Measurements from ENCODE around the gene ARSD.
"Not testable (repeated sequence)": the region's sequence is repeated elsewhere in the genome, so short reads cannot be mapped to it uniquely, and the experiment has no call there.

The ARSD gene

DNA sequence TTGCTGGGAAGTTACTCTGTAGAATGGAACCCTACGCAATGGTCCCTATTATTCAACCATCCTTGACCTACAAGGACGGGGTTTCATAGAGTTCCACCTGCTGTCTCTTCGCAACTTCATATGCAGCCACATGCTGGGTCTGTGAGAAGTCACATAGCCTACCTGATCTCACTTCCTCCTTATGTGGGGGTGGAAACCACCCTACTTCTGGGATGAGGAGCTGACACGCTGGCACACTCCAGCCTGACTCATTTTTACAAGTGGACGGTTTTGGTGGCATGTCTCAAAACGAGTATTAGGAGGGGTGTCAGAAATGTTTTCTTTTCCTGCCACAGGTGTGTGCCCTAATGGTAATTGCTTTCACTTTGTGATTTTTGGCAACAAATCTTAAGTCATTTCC lies 36.8 kb upstream of the ARSD start:
- Histone ChIP-seq H2AK5ac (ENCODE audit: low read length, severe bottlenecking) (no peak overlapping the region), H3K27me3 (ENCODE audit: control insufficient read depth in 1 of 2, insufficient read depth in 1 of 2, low read length in 2 of 2) (peaks cover 0 to 11% of the 10 kb centered on the region in 2 experiments), H3K9ac (ENCODE audit: low read length) (no peak overlapping the region), H4K8ac (ENCODE audit: low read length) (no peak overlapping the region), H2BK120ac (ENCODE audit: low read depth, low read length) (no peak overlapping the region), H3K36me3 (ENCODE audit: control insufficient read depth in 1 of 2, insufficient read depth in 2 of 2, low read depth in 1 of 2, low read length in 2 of 2) (no peaks in the 10 kb centered on the region), H2BK15ac (ENCODE audit: low read depth, poor library complexity, severe bottlenecking) (no peak overlapping the region), H3K14ac (ENCODE audit: low read length in 2 of 2) (no peak overlapping the region), H4K91ac (ENCODE audit: low read length) (no peak overlapping the region), H3K23ac (ENCODE audit: low read length in 2 of 2) (no peak overlapping the region), H3K27ac (ENCODE audit: low read length, poor library complexity, severe bottlenecking) (no peak overlapping the region), H3K4ac (ENCODE audit: low read depth in 1 of 2, low read length in 2 of 2) (no peak overlapping the region), H2BK5ac (ENCODE audit: low read depth, low read length, poor library complexity, severe bottlenecking) (no peak overlapping the region), H3K4me3 (ENCODE audit: insufficient read depth in 1 of 2, low read depth in 1 of 2, low read length in 2 of 2) (no peak overlapping the region), H3K4me1 (ENCODE audit: control insufficient read depth, insufficient read depth, low read depth, low read length) (peaks cover 8% of the 10 kb centered on the region), H3K9me3 (ENCODE audit: control insufficient read depth, low read length) (no peaks in the 10 kb centered on the region), H2BK12ac (ENCODE audit: low read length in 2 of 2) (no peak overlapping the region), H3K18ac (ENCODE audit: low read depth in 1 of 2, low read length in 2 of 2) (peak overlapping the region in 1 of 2 experiments; percentile 40), H3K4me2 (ENCODE audit: low read length, poor library complexity, severe bottlenecking) (no peak overlapping the region), H2AFZ (ENCODE audit: low read depth, low read length) (no peak overlapping the region), H3K79me1 (replicated peaks; ENCODE audit: low read length, poor library complexity, severe bottlenecking) (peaks cover 6% of the 10 kb centered on the region)
- 94% methylated on average over 5 of the region's 6 CpGs for WGBS
- DNase-seq = no peak

DNA sequence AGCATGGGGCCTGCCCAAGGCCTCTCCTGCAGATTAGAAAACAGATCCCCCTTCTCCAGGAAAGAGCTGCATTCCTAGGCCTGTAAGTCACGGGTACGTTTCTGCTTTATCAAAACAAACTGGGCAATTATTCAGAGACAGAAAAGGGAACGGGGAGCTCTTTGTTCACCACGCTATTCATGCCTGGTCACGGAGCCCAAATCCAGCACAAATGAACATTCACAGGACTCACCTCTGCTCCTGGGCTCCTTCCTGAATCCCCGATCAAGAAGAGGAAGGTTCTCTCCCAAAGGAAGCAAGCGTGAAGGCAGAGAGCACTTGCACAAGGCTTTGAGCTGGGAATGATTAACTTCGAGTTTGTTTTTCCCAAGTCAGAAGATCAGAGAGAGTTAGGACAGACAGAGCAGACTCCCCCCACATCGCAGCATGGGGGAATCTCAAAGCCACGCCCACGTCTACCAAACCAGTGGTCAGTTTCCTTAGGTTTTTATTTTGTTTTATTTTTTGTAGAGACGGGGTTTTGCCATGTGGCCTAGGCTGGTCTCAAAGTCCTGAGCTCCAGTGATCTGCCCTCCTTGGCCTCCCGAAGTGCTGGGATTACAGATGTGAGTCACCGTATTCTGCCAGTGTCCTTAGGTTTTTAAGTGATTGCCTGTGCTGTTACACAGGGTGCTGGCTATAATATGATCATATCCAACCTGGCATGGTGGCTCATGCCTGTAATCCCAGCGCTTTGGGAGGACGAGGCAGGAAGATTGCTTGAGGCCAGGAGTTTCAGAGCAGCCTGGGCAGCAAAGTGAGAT lies 35.1 kb upstream of the ARSD start:
- peak overlapping the region in 1 of 2 experiments; percentile 84 for H2BK12ac ChIP-seq (ENCODE audit: low read length in 2 of 2)
- not testable (repeated sequence) for H3K79me1 ChIP-seq (replicated peaks; ENCODE audit: low read length, poor library complexity, severe bottlenecking); H3K36me3 ChIP-seq (ENCODE audit: control insufficient read depth in 1 of 2, insufficient read depth in 2 of 2, low read depth in 1 of 2, low read length in 2 of 2); H3K9me3 ChIP-seq (ENCODE audit: control insufficient read depth, low read length); H3K4me3 ChIP-seq (ENCODE audit: insufficient read depth in 1 of 2, low read depth in 1 of 2, low read length in 2 of 2); H3K18ac ChIP-seq (ENCODE audit: low read depth in 1 of 2, low read length in 2 of 2); H3K14ac ChIP-seq (ENCODE audit: low read length in 2 of 2); H2BK5ac ChIP-seq (ENCODE audit: low read depth, low read length, poor library complexity, severe bottlenecking); H3K23ac ChIP-seq (ENCODE audit: low read length in 2 of 2); H3K9ac ChIP-seq (ENCODE audit: low read length); H3K4me1 ChIP-seq (ENCODE audit: control insufficient read depth, insufficient read depth, low read depth, low read length); H3K4ac ChIP-seq (ENCODE audit: low read depth in 1 of 2, low read length in 2 of 2); H2AK5ac ChIP-seq (ENCODE audit: low read length, severe bottlenecking); H2AFZ ChIP-seq (ENCODE audit: low read depth, low read length); H2BK15ac ChIP-seq (ENCODE audit: low read depth, poor library complexity, severe bottlenecking); H2BK120ac ChIP-seq (ENCODE audit: low read depth, low read length)
- H3K27ac ChIP-seq (ENCODE audit: low read length, poor library complexity, severe bottlenecking) = peak overlapping the region; percentile 90
- peak overlapping the region; percentile 39 for H3K4me2 ChIP-seq (ENCODE audit: low read length, poor library complexity, severe bottlenecking)
- 16% methylated on average over 7 of the region's 16 CpGs for WGBS
- DNase-seq = peak; percentile 61
- H4K91ac ChIP-seq (ENCODE audit: low read length) = peak overlapping the region; percentile 68
- peaks cover 0 to 12% of the 10 kb centered on the region in 2 experiments for H3K27me3 ChIP-seq (ENCODE audit: control insufficient read depth in 1 of 2, insufficient read depth in 1 of 2, low read length in 2 of 2)
- H4K8ac ChIP-seq (ENCODE audit: low read length) = peak overlapping the region; percentile 52

DNA sequence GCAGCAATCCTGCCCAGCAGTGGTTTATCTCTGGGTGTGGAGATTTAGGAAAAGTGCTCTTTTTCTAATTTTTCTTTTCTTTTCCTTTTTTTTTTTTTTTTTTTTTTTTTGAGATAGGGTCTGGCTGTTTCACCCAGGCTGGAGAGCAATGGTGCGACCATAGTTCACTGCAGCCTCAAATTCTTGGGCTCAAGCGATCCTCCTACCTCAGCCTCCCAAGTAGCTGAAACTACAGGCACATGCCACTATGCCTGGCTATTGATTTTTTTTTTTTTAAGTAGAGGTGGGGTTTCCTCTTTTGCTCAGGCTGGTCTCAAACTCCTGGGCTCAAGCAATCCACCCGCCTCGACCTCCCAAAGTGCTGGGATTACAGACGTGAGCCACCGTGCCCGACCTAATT lies 34.3 kb upstream of the ARSD start:
- H3K23ac ChIP-seq (ENCODE audit: low read length in 2 of 2); H3K4me1 ChIP-seq (ENCODE audit: control insufficient read depth, insufficient read depth, low read depth, low read length); H3K36me3 ChIP-seq (ENCODE audit: control insufficient read depth in 1 of 2, insufficient read depth in 2 of 2, low read depth in 1 of 2, low read length in 2 of 2); H3K9me3 ChIP-seq (ENCODE audit: control insufficient read depth, low read length); H2AK5ac ChIP-seq (ENCODE audit: low read length, severe bottlenecking); H4K8ac ChIP-seq (ENCODE audit: low read length); H3K4me3 ChIP-seq (ENCODE audit: insufficient read depth in 1 of 2, low read depth in 1 of 2, low read length in 2 of 2); H2BK5ac ChIP-seq (ENCODE audit: low read depth, low read length, poor library complexity, severe bottlenecking); H4K91ac ChIP-seq (ENCODE audit: low read length); H2BK120ac ChIP-seq (ENCODE audit: low read depth, low read length); H3K4ac ChIP-seq (ENCODE audit: low read depth in 1 of 2, low read length in 2 of 2); H2BK15ac ChIP-seq (ENCODE audit: low read depth, poor library complexity, severe bottlenecking); H3K4me2 ChIP-seq (ENCODE audit: low read length, poor library complexity, severe bottlenecking); H3K9ac ChIP-seq (ENCODE audit: low read length); H3K18ac ChIP-seq (ENCODE audit: low read depth in 1 of 2, low read length in 2 of 2); H3K14ac ChIP-seq (ENCODE audit: low read length in 2 of 2); H3K79me1 ChIP-seq (replicated peaks; ENCODE audit: low read length, poor library complexity, severe bottlenecking); DNase-seq; H2AFZ ChIP-seq (ENCODE audit: low read depth, low read length); H2BK12ac ChIP-seq (ENCODE audit: low read length in 2 of 2): not testable (repeated sequence)
- WGBS = no CpG with 5 or more reads among the region's 7 CpGs
- Histone ChIP-seq H3K27me3 (ENCODE audit: control insufficient read depth in 1 of 2, insufficient read depth in 1 of 2, low read length in 2 of 2) (peaks cover 0 to 19% of the 10 kb centered on the region in 2 experiments), H3K27ac (ENCODE audit: low read length, poor library complexity, severe bottlenecking) (peak overlapping the region; percentile 90)

DNA sequence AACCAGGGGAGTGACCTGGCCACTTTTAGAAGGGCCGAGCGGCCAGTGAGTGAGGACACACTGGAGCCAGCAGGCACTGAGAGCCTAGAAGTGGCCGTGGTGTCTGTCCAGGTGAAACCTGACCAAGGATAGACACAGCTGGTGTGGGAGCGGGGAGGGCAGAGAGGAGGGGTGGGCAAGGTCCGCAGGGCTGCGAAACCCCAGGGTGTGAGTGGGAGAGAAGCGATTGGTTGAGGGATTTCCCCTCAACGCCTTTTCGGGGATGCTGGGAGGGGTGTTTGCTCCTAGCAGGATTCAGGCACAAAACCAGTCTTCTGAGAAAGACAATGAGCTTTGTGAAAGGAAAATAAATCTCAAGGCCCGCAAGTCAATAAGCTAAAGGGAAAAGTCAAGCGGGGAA lies 33.2 kb upstream of the ARSD start:
- Histone ChIP-seq H3K36me3 (ENCODE audit: control insufficient read depth in 1 of 2, insufficient read depth in 2 of 2, low read depth in 1 of 2, low read length in 2 of 2) (peaks cover 0 to 15% of the 10 kb centered on the region in 2 experiments), H4K91ac (ENCODE audit: low read length) (no peak overlapping the region), H2BK12ac (ENCODE audit: low read length in 2 of 2) (no peak overlapping the region), H3K9ac (ENCODE audit: low read length) (no peak overlapping the region), H2BK15ac (ENCODE audit: low read depth, poor library complexity, severe bottlenecking) (peak overlapping the region; percentile 28), H2AK5ac (ENCODE audit: low read length, severe bottlenecking) (no peak overlapping the region), H3K14ac (ENCODE audit: low read length in 2 of 2) (peak overlapping the region in 1 of 2 experiments; percentile 28), H3K4ac (ENCODE audit: low read depth in 1 of 2, low read length in 2 of 2) (no peak overlapping the region), H3K4me3 (ENCODE audit: insufficient read depth in 1 of 2, low read depth in 1 of 2, low read length in 2 of 2) (no peak overlapping the region), H4K8ac (ENCODE audit: low read length) (no peak overlapping the region), H3K79me1 (replicated peaks; ENCODE audit: low read length, poor library complexity, severe bottlenecking) (peaks cover 7% of the 10 kb centered on the region), H2AFZ (ENCODE audit: low read depth, low read length) (no peak overlapping the region), H3K4me2 (ENCODE audit: low read length, poor library complexity, severe bottlenecking) (no peak overlapping the region), H2BK120ac (ENCODE audit: low read depth, low read length) (no peak overlapping the region), H2BK5ac (ENCODE audit: low read depth, low read length, poor library complexity, severe bottlenecking) (no peak overlapping the region), H3K27ac (ENCODE audit: low read length, poor library complexity, severe bottlenecking) (no peak overlapping the region), H3K4me1 (ENCODE audit: control insufficient read depth, insufficient read depth, low read depth, low read length) (peaks cover 9% of the 10 kb centered on the region), H3K23ac (ENCODE audit: low read length in 2 of 2) (no peak overlapping the region), H3K27me3 (ENCODE audit: control insufficient read depth in 1 of 2, insufficient read depth in 1 of 2, low read length in 2 of 2) (peaks cover 0 to 22% of the 10 kb centered on the region in 2 experiments), H3K18ac (ENCODE audit: low read depth in 1 of 2, low read length in 2 of 2) (peak overlapping the region in 1 of 2 experiments; percentile 21), H3K9me3 (ENCODE audit: control insufficient read depth, low read length) (no peaks in the 10 kb centered on the region)
- WGBS = 90% methylated on average over 11 of the region's 11 CpGs
- DNase-seq = no peak
